ENCODE data around the gene GDAP2.

GDAP2 gene

GRCh38 chr1:117838911-117839310 lies 90.5 kb downstream of the GDAP2 start:
- no peak for DNase-seq

- DNase-seq: no peak
Measured at GRCh38 chr1:117836069-117836468, 93.4 kb downstream of the GDAP2 start.

GRCh38 chr1:117834416-117834815 lies 95.0 kb downstream of the GDAP2 start:
- no peak for DNase-seq

GRCh38 chr1:117832453-117832852 lies 97.0 kb downstream of the GDAP2 start:
- DNase-seq: no peak

GRCh38 chr1:117830222-117830621 lies 99.2 kb downstream of the GDAP2 start:
- no peak for DNase-seq

GRCh38 chr1:117828201-117828600 lies 101.2 kb downstream of the GDAP2 start:
- no peak for DNase-seq

- DNase-seq: no peak
Measured at GRCh38 chr1:117826540-117827078, 102.8 kb downstream of the GDAP2 start.

- no peak for DNase-seq
Measured at GRCh38 chr1:117826119-117826518, 103.3 kb downstream of the GDAP2 start.

GRCh38 chr1:117825414-117825813 lies 104.0 kb downstream of the GDAP2 start:
- DNase-seq: no peak

- DNase-seq: no peak
Measured at GRCh38 chr1:117824616-117825015, 104.8 kb downstream of the GDAP2 start.

GRCh38 chr1:117821774-117822482 lies 107.5 kb downstream of the GDAP2 start:
- DNase-seq: no peak

- no peak for DNase-seq
Measured at GRCh38 chr1:117821382-117821755, 108.1 kb downstream of the GDAP2 start.

- no peak for DNase-seq
Measured at GRCh38 chr1:117820694-117821381, 108.6 kb downstream of the GDAP2 start.

GRCh38 chr1:117820096-117820495 lies 109.3 kb downstream of the GDAP2 start:
- DNase-seq: no peak

GRCh38 chr1:117819301-117819700 lies 110.1 kb downstream of the GDAP2 start:
- DNase-seq: no peak

GRCh38 chr1:117818456-117818855 lies 111.0 kb downstream of the GDAP2 start:
- DNase-seq: no peak

GRCh38 chr1:117817629-117818028 lies 111.8 kb downstream of the GDAP2 start:
- no peak for DNase-seq

- DNase-seq: no peak
Measured at GRCh38 chr1:117815926-117816325, 113.5 kb downstream of the GDAP2 start.

GRCh38 chr1:117814856-117815797 lies 114.3 kb downstream of the GDAP2 start:
- no peak for DNase-seq
